ENCODE measurements around the gene BCAS1. TPM values are rescaled to one million over a fixed set of nuclear protein-coding genes. Genes with fewer than 3 reads are reported as not detected.

BCAS1 gene
- total RNA-seq, 1 donor from 2014 or later = not detected

DNA sequence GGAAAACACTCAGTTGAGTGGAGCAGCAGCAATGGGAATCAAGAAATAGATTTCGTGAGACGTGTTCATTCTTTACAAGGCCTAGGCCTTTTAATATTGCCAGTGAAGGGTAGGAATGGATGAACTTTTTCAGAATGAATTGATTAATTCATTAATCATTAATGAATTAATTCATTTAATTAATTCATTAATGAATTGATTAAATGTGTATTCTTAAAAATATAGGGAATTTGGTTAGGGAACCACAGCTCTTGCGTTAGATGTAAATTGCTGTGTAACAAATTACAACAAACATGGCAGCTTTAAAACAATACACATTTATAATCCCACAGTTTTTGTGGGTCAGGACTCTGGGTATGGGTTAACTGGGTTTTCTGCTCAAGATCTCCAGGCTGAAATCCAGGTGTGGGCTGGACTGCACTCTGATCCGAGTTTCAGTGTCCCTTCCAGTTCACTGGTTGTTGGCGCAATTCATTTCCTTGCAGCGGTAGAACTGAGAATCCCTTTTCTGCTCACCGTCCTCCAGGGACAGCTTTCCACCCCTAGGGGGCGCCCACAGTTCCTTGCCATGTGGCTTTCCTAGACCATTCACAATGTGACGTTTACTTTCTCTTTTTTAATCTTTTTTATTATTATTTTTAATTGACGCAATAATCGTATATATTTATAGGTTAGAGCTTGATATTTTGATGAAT is 32.8 kb upstream of the BCAS1 start:
- DNase-seq (ENCODE audit: low read depth, low spot score) = no peak

DNA sequence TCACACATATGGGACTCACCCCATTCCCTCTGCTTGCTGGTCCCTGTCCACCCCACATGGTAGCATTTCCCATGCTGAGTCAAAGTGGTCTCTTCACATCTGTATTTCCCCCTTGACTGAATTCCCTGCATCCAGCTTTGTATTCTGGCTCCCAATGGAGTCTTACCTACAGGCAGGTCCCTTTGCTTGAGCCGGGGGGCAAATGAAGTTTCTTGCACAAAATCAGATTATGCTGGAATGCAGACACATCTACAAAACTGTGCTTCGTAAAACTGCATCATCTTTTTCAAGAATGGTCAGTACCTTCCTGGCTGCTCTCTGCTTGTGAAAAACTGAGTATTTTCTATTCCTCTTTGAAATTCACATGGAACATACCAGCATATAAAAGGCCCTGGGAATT is 32.1 kb upstream of the BCAS1 start:
- DNase-seq (ENCODE audit: low read depth, low spot score) = no peak

DNA sequence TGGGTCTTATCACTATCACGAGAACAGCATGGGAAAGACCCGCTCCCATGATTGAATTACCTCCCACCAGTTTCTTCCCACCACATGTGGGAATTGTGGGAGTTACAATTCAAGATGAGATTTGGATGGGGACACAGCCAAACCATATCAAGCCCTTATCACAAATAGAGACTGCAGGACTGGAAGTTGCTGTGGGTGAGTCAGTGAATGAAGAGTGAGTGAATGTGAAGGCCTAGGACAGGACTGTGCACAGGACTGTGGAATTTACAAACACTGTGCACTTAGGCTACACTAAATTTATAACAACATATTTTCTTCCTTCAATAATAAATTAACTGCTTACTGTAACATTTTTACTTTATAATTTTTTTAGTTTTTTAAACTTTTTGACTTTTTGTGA is 30.2 kb upstream of the BCAS1 start:
- no peak for DNase-seq (ENCODE audit: low read depth, low spot score)

GRCh38 chr20:54099894-54100293 is 29.5 kb upstream of the BCAS1 start:
- no peak for DNase-seq (ENCODE audit: low read depth, low spot score)

DNA sequence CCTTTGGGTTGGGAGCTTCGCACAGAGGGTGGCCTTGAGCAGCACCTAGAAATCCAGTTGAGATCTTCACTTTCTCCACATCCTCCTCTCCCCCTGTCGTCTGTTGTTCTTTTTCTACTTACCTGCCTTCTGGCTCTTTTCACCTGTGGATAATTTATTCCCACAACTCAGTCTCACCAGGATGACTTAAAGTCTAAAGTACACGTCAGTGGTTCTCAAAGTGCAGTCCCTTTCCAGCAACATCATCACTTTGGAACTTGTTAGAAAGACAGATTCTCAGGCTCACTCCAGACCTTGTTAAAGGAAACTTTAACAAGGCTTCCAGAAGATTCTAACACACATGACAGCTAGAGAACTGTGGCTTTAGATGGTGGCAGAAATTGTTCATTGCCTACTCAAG is 27.7 kb upstream of the BCAS1 start:
- DNase-seq (ENCODE audit: low read depth, low spot score) = no peak

DNA sequence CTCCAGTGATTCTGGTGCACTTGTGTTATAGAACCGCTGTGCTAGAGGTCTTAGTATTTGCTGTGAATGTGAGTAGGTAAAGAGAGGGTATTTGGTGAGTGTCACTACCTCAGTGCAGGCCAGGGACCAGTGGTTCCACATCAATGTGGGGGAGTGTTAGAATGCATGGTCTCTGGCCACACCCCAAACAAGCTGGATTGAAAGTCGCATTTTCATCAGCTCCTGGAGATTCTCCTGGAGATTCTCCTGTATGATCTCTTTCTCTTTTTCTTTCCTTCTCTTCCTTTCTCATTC is 26.8 kb upstream of the BCAS1 start:
- DNase-seq (ENCODE audit: low read depth, low spot score) = no peak

- no peak for DNase-seq (ENCODE audit: low read depth, low spot score)
Measured at GRCh38 chr20:54095824-54096223, 25.4 kb upstream of the BCAS1 start.

DNA sequence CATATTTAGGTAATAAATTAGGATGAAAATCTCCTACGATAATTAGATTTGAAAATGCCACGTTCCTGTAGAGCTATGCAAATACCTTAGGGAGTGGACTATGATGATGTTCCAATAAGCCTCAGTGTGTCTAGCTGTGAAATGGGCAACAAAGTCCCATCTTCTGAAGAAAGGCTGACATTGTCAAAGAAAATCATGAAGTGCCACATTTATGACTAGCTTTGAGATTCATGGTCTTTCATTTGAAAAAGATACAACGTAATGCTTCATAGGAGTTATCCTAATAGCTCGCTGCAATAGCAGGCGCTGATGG is 23.8 kb upstream of the BCAS1 start:
- DNase-seq (ENCODE audit: low read depth, low spot score) = no peak

GRCh38 chr20:54093423-54094267 is 23.3 kb upstream of the BCAS1 start:
- no peak for DNase-seq (ENCODE audit: low read depth, low spot score)

DNA sequence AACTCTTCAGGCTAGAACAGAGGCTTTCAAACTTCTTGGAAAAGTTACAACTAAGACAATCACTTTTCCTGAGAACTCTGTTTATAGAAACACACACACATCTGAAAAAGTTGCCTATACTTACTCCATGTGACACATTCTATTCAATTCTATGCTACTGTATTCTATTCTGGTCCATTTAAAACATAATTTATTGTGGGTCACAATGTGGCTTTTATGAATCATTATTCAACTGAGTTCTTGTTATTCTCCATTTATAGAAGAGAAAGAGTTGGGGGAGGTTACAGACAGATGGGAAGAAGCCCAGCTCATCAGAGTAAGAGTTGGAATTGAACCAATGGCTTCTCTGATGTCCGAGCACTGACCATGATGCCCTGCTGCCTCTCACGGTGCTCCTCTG is 21.6 kb upstream of the BCAS1 start:
- DNase-seq (ENCODE audit: low read depth, low spot score) = no peak

DNA sequence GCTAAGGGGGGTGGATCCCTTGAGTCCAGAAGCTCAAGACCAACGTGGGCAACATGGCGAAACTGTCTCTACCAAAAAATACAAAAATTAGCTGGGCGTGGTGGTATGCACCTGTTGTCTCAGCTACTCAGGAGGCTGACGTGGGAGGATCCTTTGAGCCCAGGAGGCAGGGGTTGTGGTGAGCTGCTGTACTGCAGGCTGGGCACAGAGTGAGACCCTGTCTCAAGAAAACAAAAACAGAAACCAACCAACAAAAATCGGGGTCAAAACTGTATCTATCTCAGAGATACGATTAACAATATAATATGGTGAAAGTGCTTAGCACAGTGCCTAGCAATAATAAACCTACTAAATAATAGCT is 20.7 kb upstream of the BCAS1 start:
- no peak for DNase-seq (ENCODE audit: low read depth, low spot score)

- no peak for DNase-seq (ENCODE audit: low read depth, low spot score)
Measured at GRCh38 chr20:54090230-54091119, 20.1 kb upstream of the BCAS1 start.

DNA sequence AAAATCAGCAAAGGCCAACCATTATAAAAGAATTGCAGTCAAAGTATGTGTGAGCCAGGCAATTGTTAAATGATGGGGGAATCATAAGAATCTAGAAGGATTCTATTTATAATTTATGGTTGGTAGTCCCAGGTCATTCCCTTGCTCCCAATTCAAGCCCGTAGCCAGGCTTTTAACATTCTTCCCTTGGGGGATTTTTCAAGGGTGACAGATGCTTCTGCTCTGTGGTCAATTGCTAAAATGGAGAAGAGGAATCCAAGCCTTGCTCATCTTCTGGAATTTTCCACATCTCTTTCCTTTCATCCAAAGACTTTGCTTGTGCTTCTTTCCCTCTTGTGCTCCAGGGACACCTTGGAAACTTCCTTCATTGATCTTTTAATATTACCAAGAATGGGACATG is 18.0 kb upstream of the BCAS1 start:
- DNase-seq (ENCODE audit: low read depth, low spot score) = no peak

DNA sequence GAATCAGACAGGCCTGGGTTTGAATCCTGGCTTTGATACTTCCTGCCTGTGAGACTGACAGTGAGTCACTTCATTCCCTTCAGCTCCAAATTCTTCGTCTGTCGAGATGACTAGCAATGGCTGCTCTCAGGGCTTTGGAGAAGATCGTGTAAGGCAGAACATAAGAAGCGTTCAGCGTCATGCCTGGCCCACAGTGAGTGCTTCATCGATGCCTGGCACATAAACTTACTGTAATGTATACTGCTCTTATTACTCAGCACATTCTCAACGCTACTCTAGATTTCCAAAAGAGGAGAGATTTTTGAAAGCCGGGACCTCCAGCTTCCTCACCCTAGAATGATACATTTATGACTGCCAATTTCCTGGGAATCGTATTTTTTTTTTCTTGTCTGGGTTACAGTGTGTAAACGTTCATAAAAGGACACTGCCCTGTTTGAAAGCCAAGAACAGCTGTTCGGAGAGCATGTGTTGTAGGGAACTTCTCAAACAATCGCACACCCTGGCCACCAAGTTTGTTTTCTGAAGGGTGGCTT is 16.2 kb upstream of the BCAS1 start:
- DNase-seq (ENCODE audit: low read depth, low spot score) = no peak

GRCh38 chr20:54085910-54086309 is 15.5 kb upstream of the BCAS1 start:
- no peak for DNase-seq (ENCODE audit: low read depth, low spot score)

GRCh38 chr20:54085425-54085824 is 15.0 kb upstream of the BCAS1 start:
- no peak for DNase-seq (ENCODE audit: low read depth, low spot score)

DNA sequence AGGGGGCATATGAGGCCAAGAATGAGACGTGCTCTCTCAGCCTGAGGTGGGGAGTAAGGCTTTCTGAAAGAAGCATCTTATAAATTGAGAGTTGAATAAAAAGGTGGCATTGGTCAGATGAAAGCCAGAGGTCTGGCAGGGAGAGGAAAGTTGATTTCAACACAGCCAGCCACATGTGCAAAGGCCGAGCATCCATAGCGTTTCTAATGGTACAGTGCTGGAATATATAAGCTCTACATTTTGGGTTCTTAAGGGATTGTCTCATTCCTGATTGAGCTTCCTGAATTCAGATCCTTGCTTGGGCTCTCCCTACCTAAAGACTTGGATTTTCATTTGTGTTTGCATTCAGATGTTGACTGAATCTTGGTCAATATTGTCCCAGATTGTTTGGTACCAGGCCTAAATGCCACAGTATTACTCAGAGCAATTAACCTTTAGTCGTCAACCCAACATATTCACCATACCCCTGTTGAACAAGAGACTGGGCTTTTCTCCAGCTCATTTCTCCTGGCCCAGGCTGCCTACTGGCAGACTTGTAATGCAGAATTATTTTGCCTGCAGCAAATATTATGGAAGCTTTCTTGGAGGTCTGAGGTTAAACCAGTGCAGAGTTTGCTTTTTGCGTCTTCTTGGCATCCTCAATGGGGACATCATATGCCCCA is 14.5 kb upstream of the BCAS1 start:
- DNase-seq (ENCODE audit: low read depth, low spot score) = no peak

DNA sequence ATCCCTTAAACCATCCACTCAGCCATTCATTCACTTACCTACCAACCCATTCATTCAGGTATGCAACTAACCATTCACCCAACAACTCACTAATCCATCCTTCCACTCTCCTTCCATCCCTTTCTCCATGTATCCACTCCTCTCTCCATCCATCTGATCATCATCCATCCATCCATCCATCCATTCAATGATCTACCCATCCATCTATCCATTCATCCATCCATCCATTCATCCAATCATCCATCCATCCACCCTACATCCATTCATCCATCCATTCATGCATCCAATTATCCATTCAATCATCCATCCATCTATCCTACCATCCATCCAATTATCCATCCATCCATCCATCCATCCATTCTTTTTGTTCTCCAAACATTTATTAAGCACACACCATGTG is 13.8 kb upstream of the BCAS1 start:
- DNase-seq (ENCODE audit: low read depth, low spot score) = no peak

- DNase-seq (ENCODE audit: low read depth, low spot score) = no peak
Measured at GRCh38 chr20:54083459-54083858, 13.1 kb upstream of the BCAS1 start.

- no peak for DNase-seq (ENCODE audit: low read depth, low spot score)
Measured at GRCh38 chr20:54082100-54082499, 11.7 kb upstream of the BCAS1 start.

- no peak for DNase-seq (ENCODE audit: low read depth, low spot score)
Measured at GRCh38 chr20:54079652-54080051, 9.3 kb upstream of the BCAS1 start.
